Measurements from ENCODE around the gene FAM217B.

Gene FAM217B

DNA sequence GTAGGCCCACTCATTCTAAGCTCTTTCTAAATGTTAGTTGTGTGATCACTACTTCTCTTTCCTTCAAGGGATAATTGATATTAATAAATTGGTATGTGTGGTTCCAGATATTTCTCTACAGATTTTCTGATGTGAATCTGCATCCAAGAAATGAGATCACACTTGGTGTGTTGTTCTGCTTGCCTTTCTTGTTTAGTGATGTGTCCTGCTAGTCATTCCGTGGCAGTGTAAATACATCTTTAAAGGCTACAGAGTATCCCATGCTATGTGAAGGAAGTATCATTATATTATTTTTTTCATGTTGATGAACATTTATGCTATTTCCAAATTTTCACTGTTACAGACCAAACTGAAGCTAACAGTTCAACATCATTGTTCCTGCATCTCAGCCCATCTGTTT lies 31.2 kb downstream of the FAM217B start:
- no peaks in the 10 kb centered on the region for H3K9me3 Mint-ChIP-seq
- intact Hi-C loops (cut with micrococcal nuclease) = no loop called here
- H3K27ac Mint-ChIP-seq = no peak overlapping the region
- H3K36me3 Mint-ChIP-seq (ENCODE audit: low read depth) = no peaks in the 10 kb centered on the region
- H3K27me3 Mint-ChIP-seq = no peaks in the 10 kb centered on the region
- peaks cover 14% of the 10 kb centered on the region for H3K4me1 Mint-ChIP-seq (ENCODE audit: low read depth)
- H3K4me3 Mint-ChIP-seq = no peak overlapping the region

GRCh38 chr20:59972037-59972801 lies 32.0 kb downstream of the FAM217B start:
- Mint-ChIP-seq H3K27ac (no peak overlapping the region), H3K4me3 (no peak overlapping the region), H3K27me3 (no peaks in the 10 kb centered on the region), H3K4me1 (ENCODE audit: low read depth) (peaks cover 14% of the 10 kb centered on the region), H3K9me3 (no peaks in the 10 kb centered on the region), H3K36me3 (ENCODE audit: low read depth) (no peaks in the 10 kb centered on the region)
- intact Hi-C loops (cut with micrococcal nuclease) = no loop called here

GRCh38 chr20:59976156-59976782 lies 36.1 kb downstream of the FAM217B start:
- no peaks in the 10 kb centered on the region for H3K27me3 Mint-ChIP-seq

DNA sequence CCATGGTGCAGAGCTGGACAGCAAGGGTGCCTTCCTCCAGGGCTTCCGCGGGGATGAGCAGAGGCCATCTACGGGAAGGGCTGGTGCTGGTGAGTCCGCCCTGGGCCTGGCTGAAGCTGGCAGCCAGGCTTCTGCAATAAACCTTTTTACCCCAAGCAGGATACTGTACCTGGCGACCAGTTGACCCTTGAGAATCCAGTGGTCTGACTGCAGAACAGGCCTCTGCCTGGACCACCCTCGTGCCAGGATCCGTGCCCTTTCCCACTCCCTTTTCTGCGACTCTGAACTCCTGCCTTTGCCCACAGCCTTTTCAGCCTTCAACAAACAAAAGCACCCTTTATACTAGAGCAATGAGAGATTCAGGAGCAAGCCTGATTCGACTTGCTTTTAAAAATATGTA lies 36.9 kb downstream of the FAM217B start:
- H3K4me1 Mint-ChIP-seq (ENCODE audit: low read depth) = peaks cover 1% of the 10 kb centered on the region
- H3K36me3 Mint-ChIP-seq (ENCODE audit: low read depth) = no peaks in the 10 kb centered on the region
- intact Hi-C loops (cut with micrococcal nuclease) = no loop called here
- H3K27me3 Mint-ChIP-seq = no peaks in the 10 kb centered on the region
- no peaks in the 10 kb centered on the region for H3K9me3 Mint-ChIP-seq
- H3K27ac Mint-ChIP-seq = no peak overlapping the region
- no peak overlapping the region for H3K4me3 Mint-ChIP-seq

More at GRCh38 chr20:59976156-59976782, 36.1 kb downstream of the FAM217B start:
- intact Hi-C loops (cut with micrococcal nuclease) = no loop called here
- Mint-ChIP-seq H3K36me3 (ENCODE audit: low read depth) (no peaks in the 10 kb centered on the region), H3K9me3 (no peaks in the 10 kb centered on the region), H3K27ac (no peak overlapping the region), H3K4me1 (ENCODE audit: low read depth) (peaks cover 9% of the 10 kb centered on the region), H3K4me3 (no peak overlapping the region)

- Mint-ChIP-seq H3K4me1 (ENCODE audit: low read depth) (peaks cover 14% of the 10 kb centered on the region), H3K36me3 (ENCODE audit: low read depth) (no peaks in the 10 kb centered on the region), H3K27ac (no peak overlapping the region), H3K9me3 (no peaks in the 10 kb centered on the region), H3K27me3 (no peaks in the 10 kb centered on the region), H3K4me3 (no peak overlapping the region)
- intact Hi-C loops (cut with micrococcal nuclease) = no loop called here
These were observed 42.9 kb downstream of the FAM217B start for GRCh38 chr20:59983076-59983475.

DNA sequence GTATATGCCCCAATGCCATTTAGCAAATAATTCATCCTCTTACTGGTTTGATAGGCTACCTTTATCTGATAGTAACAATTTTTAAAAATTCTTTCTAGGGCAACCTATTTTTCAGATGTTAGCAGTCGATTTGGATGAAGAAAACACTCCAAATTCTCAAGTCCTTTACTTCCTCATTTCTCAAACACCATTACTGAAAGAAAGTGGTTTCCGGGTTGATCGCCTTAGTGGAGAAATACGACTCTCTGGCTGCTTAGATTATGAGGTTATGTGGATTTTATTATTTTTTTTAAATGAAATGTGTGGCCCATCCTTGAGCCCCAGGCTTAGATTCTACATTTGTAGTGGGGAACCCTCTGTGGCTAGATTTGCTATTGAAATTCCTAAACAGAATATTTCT lies 44.4 kb downstream of the FAM217B start:
- Mint-ChIP-seq H3K36me3 (ENCODE audit: low read depth) (no peaks in the 10 kb centered on the region), H3K27ac (peak overlapping the region; percentile 63), H3K4me3 (no peak overlapping the region), H3K9me3 (no peaks in the 10 kb centered on the region), H3K4me1 (ENCODE audit: low read depth) (peaks cover 14% of the 10 kb centered on the region), H3K27me3 (no peaks in the 10 kb centered on the region)
- intact Hi-C loops (cut with micrococcal nuclease) = no loop called here

- intact Hi-C loops (cut with micrococcal nuclease) = no loop called here
- no peaks in the 10 kb centered on the region for H3K36me3 Mint-ChIP-seq (ENCODE audit: low read depth)
- H3K4me1 Mint-ChIP-seq (ENCODE audit: low read depth) = peaks cover 14% of the 10 kb centered on the region
- no peaks in the 10 kb centered on the region for H3K9me3 Mint-ChIP-seq
- peak overlapping the region; percentile 63 for H3K27ac Mint-ChIP-seq
- H3K27me3 Mint-ChIP-seq = no peaks in the 10 kb centered on the region
- H3K4me3 Mint-ChIP-seq = no peak overlapping the region
These were observed 45.0 kb downstream of the FAM217B start for GRCh38 chr20:59985164-59985563.

GRCh38 chr20:59985864-59986263 lies 45.7 kb downstream of the FAM217B start:
- no peak overlapping the region for H3K4me3 Mint-ChIP-seq
- H3K4me1 Mint-ChIP-seq (ENCODE audit: low read depth) = peaks cover 19% of the 10 kb centered on the region
- no peaks in the 10 kb centered on the region for H3K27me3 Mint-ChIP-seq
- H3K36me3 Mint-ChIP-seq (ENCODE audit: low read depth) = no peaks in the 10 kb centered on the region
- no peaks in the 10 kb centered on the region for H3K9me3 Mint-ChIP-seq
- intact Hi-C loops (cut with micrococcal nuclease) = no loop called here
- H3K27ac Mint-ChIP-seq = no peak overlapping the region

GRCh38 chr20:59987135-59987534 lies 46.9 kb downstream of the FAM217B start:
- Mint-ChIP-seq H3K27ac (no peak overlapping the region), H3K4me1 (ENCODE audit: low read depth) (peaks cover 29% of the 10 kb centered on the region), H3K27me3 (no peaks in the 10 kb centered on the region), H3K36me3 (ENCODE audit: low read depth) (no peaks in the 10 kb centered on the region), H3K4me3 (no peak overlapping the region), H3K9me3 (no peaks in the 10 kb centered on the region)
- intact Hi-C loops (cut with micrococcal nuclease) = no loop called here

GRCh38 chr20:59988141-59988540 lies 48.0 kb downstream of the FAM217B start:
- intact Hi-C loops (cut with micrococcal nuclease) = no loop called here
- Mint-ChIP-seq H3K27me3 (no peaks in the 10 kb centered on the region), H3K4me3 (no peak overlapping the region), H3K9me3 (no peaks in the 10 kb centered on the region), H3K4me1 (ENCODE audit: low read depth) (peaks cover 29% of the 10 kb centered on the region), H3K36me3 (ENCODE audit: low read depth) (no peaks in the 10 kb centered on the region), H3K27ac (no peak overlapping the region)

DNA sequence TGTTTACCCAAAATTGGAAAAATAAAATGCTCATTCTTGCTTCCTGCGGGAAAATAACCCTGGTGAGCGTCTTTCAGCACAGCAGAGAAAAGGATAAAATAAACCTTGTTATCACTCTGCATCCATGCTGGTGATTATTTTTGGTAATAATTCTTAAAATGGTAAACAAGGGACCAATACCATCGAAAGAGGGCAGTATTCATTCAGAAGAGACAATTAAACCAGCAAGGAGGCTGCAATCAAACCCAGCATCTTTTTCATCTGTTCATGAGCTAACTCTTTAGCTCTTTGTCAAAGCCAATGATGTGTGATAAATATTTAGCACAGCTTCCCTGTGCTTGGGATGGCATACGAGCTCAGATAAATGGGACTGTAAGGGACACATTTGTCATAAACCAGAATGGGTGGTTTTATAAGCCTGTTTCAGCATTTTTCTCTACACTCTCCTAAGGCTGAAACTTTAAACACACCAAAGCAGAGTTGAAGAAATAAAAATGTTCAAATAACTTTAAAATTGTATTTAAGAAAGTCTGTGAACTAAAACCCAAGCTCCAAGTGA lies 52.4 kb downstream of the FAM217B start:
- Mint-ChIP-seq H3K9me3 (no peaks in the 10 kb centered on the region), H3K27me3 (no peaks in the 10 kb centered on the region), H3K4me1 (ENCODE audit: low read depth) (peaks cover 32% of the 10 kb centered on the region), H3K27ac (no peak overlapping the region), H3K36me3 (ENCODE audit: low read depth) (no peaks in the 10 kb centered on the region), H3K4me3 (no peak overlapping the region)
- intact Hi-C loops (cut with micrococcal nuclease) = no loop called here

DNA sequence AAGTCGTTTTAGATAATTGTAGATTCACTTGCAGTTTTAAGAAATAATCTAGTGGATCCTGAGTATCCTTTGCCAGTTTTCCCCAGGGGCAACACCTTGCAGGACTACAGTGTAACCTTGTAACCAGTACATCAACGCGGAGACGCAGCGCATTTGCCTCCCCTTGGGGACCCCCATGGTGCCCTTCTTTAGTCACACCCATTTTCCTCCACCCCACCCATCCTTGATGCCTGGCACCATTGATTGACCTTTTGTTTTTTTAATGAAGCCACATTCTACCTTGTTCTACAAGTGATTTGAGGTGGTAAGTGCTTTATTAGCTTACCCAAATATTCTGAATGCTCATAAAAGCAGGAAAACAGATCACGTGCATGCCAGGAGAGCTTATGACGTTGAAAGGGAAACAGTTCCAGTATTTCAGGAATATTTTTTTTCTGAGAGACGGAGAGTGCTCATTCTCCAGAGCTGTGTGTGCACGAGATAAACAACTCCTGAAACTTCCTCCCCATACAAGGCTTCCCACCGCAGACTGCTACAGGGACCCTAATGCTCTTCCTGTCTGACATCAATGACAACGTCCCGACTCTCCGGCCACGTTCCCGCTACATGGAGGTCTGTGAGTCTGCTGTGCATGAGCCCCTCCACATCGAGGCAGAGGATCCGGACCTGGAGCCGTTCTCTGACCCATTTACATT lies 53.7 kb downstream of the FAM217B start:
- Mint-ChIP-seq H3K36me3 (ENCODE audit: low read depth) (no peaks in the 10 kb centered on the region), H3K4me1 (ENCODE audit: low read depth) (peaks cover 37% of the 10 kb centered on the region), H3K27ac (peak overlapping the region; percentile 70), H3K27me3 (no peaks in the 10 kb centered on the region), H3K9me3 (no peaks in the 10 kb centered on the region), H3K4me3 (peak overlapping the region; percentile 48)
- intact Hi-C loops (cut with micrococcal nuclease) = no loop called here

- Mint-ChIP-seq H3K4me3 (no peak overlapping the region), H3K27me3 (no peaks in the 10 kb centered on the region), H3K36me3 (ENCODE audit: low read depth) (no peaks in the 10 kb centered on the region), H3K4me1 (ENCODE audit: low read depth) (peaks cover 37% of the 10 kb centered on the region), H3K27ac (peak overlapping the region; percentile 70), H3K9me3 (no peaks in the 10 kb centered on the region)
- intact Hi-C loops (cut with micrococcal nuclease) = no loop called here
These were observed 54.5 kb downstream of the FAM217B start for GRCh38 chr20:59994697-59995122.

- no peak overlapping the region for H3K27ac Mint-ChIP-seq
- intact Hi-C loops (cut with micrococcal nuclease) = no loop called here
These were observed 55.9 kb downstream of the FAM217B start for GRCh38 chr20:59996108-59996507.

More at GRCh38 chr20:59996108-59996507, 55.9 kb downstream of the FAM217B start:
- H3K4me3 Mint-ChIP-seq = no peak overlapping the region
- peaks cover 40% of the 10 kb centered on the region for H3K4me1 Mint-ChIP-seq (ENCODE audit: low read depth)
- H3K36me3 Mint-ChIP-seq (ENCODE audit: low read depth) = no peaks in the 10 kb centered on the region
- no peaks in the 10 kb centered on the region for H3K9me3 Mint-ChIP-seq
- no peaks in the 10 kb centered on the region for H3K27me3 Mint-ChIP-seq
